ENCODE results near the gene RNF217.

GRCh38 chr6:125037827-125038226, 75.6 kb downstream of the RNF217 start:
- TF ChIP-seq, protein P1, sequence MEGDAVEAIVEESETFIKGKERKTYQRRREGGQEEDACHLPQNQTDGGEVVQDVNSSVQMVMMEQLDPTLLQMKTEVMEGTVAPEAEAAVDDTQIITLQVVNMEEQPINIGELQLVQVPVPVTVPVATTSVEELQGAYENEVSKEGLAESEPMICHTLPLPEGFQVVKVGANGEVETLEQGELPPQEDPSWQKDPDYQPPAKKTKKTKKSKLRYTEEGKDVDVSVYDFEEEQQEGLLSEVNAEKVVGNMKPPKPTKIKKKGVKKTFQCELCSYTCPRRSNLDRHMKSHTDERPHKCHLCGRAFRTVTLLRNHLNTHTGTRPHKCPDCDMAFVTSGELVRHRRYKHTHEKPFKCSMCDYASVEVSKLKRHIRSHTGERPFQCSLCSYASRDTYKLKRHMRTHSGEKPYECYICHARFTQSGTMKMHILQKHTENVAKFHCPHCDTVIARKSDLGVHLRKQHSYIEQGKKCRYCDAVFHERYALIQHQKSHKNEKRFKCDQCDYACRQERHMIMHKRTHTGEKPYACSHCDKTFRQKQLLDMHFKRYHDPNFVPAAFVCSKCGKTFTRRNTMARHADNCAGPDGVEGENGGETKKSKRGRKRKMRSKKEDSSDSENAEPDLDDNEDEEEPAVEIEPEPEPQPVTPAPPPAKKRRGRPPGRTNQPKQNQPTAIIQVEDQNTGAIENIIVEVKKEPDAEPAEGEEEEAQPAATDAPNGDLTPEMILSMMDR (IDR thresholded peaks at IDR 0.05 in 8 of 11, conservative IDR thresholded peaks at IDR 0.05 in 3 of 11): no peak
- no peak for TF ChIP-seq POLR2A (IDR thresholded peaks at IDR 0.05)
